GM18526 (cell line): ENCODE measurements around the gene TRAK1.

Experiments
- POLR2A ChIP-seq: IDR thresholded peaks from 3 replicates; pipeline ENCODE4 v1.6.1; 2011; ENCODE audit not compliant: insufficient read length; ENCODE audit errors: extremely low read depth

Gene TRAK1

GRCh38 chr3:42204867-42205599, 113.9 kb downstream of the TRAK1 start:
- TF ChIP-seq POLR2A = no peak

- no peak for TF ChIP-seq POLR2A
Observed at GRCh38 chr3:42205800-42206514, 114.8 kb downstream of the TRAK1 start.

- no peak for TF ChIP-seq POLR2A
Observed at GRCh38 chr3:42209917-42210316, 118.8 kb downstream of the TRAK1 start.

- TF ChIP-seq POLR2A = no peak
Observed at GRCh38 chr3:42210726-42211125, 119.6 kb downstream of the TRAK1 start.

- TF ChIP-seq POLR2A = no peak
Observed at GRCh38 chr3:42213417-42213816, 122.3 kb downstream of the TRAK1 start.

- no peak for TF ChIP-seq POLR2A
Observed at GRCh38 chr3:42214064-42214463, 122.9 kb downstream of the TRAK1 start.

- no peak for TF ChIP-seq POLR2A
Observed at GRCh38 chr3:42214565-42215283, 123.6 kb downstream of the TRAK1 start.

- no peak for TF ChIP-seq POLR2A
Observed at GRCh38 chr3:42216302-42216701, 125.1 kb downstream of the TRAK1 start.

- TF ChIP-seq POLR2A = no peak
Observed at GRCh38 chr3:42216931-42217333, 125.8 kb downstream of the TRAK1 start.

- no peak for TF ChIP-seq POLR2A
Observed at GRCh38 chr3:42220436-42221121, 129.4 kb downstream of the TRAK1 start.

GRCh38 chr3:42222942-42223693, 132.0 kb downstream of the TRAK1 start:
- TF ChIP-seq POLR2A = no peak

- TF ChIP-seq POLR2A = no peak
Observed at GRCh38 chr3:42224178-42224577, 133.0 kb downstream of the TRAK1 start.

GRCh38 chr3:42224658-42225421, 133.7 kb downstream of the TRAK1 start:
- TF ChIP-seq POLR2A = no peak
